ENCODE measurements around the gene ATP6V0E1. TPM values are rescaled to one million over a fixed set of nuclear protein-coding genes. Genes with fewer than 3 reads are reported as not detected.

Gene ATP6V0E1
- polyA plus RNA-seq, 1 donor from 2014 or later: 53.0 TPM

GRCh38 chr5:172941067-172941516 is 42.5 kb upstream of the ATP6V0E1 start:
- no peak overlapping the region for H3K9ac ChIP-seq (ENCODE audit: low read length)
- no peaks in the 10 kb centered on the region for H3K27me3 ChIP-seq (ENCODE audit: insufficient read depth, low read depth, low read length)
- no peak overlapping the region for H3K4me2 ChIP-seq (ENCODE audit: low read length)
- no peak overlapping the region for H2AFZ ChIP-seq (ENCODE audit: low read depth, low read length)
- H3K9me2 ChIP-seq (ENCODE audit: insufficient read depth, low read length): no peaks in the 10 kb centered on the region
- no peak overlapping the region for H3K4me3 ChIP-seq (ENCODE audit: low read length)
- no peaks in the 10 kb centered on the region for H3F3A ChIP-seq (ENCODE audit: insufficient read depth, low read length, poor library complexity, severe bottlenecking)
- H3K9me3 ChIP-seq (ENCODE audit: low read length): no peaks in the 10 kb centered on the region
- no peak overlapping the region for H3K27ac ChIP-seq (ENCODE audit: low read length)
- no peaks in the 10 kb centered on the region for H3K79me2 ChIP-seq (replicated peaks; ENCODE audit: insufficient read depth, low read length)
- TF ChIP-seq TAF1 (IDR thresholded peaks at IDR 0.05; ENCODE audit: low read depth): no peak
- TF ChIP-seq CTCF (IDR thresholded peaks at IDR 0.05; ENCODE audit: poor library complexity, severe bottlenecking): no peak
- H4K20me1 ChIP-seq (ENCODE audit: insufficient read depth): no peaks in the 10 kb centered on the region
- H3K36me3 ChIP-seq (ENCODE audit: insufficient read depth, low read length): no peaks in the 10 kb centered on the region

GRCh38 chr5:172942556-172942955 is 41.0 kb upstream of the ATP6V0E1 start:
- Histone ChIP-seq H3K4me2 (ENCODE audit: low read length) (no peak overlapping the region), H2AFZ (ENCODE audit: low read depth, low read length) (no peak overlapping the region), H3F3A (ENCODE audit: insufficient read depth, low read length, poor library complexity, severe bottlenecking) (no peaks in the 10 kb centered on the region), H3K9me2 (ENCODE audit: insufficient read depth, low read length) (no peaks in the 10 kb centered on the region), H3K9me3 (ENCODE audit: low read length) (no peaks in the 10 kb centered on the region), H3K9ac (ENCODE audit: low read length) (no peak overlapping the region), H3K27ac (ENCODE audit: low read length) (no peak overlapping the region), H3K27me3 (ENCODE audit: insufficient read depth, low read depth, low read length) (no peaks in the 10 kb centered on the region), H4K20me1 (ENCODE audit: insufficient read depth) (no peaks in the 10 kb centered on the region), H3K36me3 (ENCODE audit: insufficient read depth, low read length) (no peaks in the 10 kb centered on the region), H3K79me2 (replicated peaks; ENCODE audit: insufficient read depth, low read length) (no peaks in the 10 kb centered on the region), H3K4me3 (ENCODE audit: low read length) (no peak overlapping the region)
- no peak for TF ChIP-seq REST (IDR thresholded peaks at IDR 0.05; ENCODE audit: borderline replicate concordance)
- TF ChIP-seq RAD21 (conservative IDR thresholded peaks at IDR 0.05): no peak
- no peak for TF ChIP-seq CTCF (IDR thresholded peaks at IDR 0.05; ENCODE audit: poor library complexity, severe bottlenecking)
- TF ChIP-seq EZH2 (IDR thresholded peaks at IDR 0.05; ENCODE audit: borderline replicate concordance, insufficient read depth, low read length, poor library complexity, severe bottlenecking): no peak
- no peak for TF ChIP-seq POLR2AphosphoS5 (IDR thresholded peaks at IDR 0.05)
- TF ChIP-seq SMC3 (conservative IDR thresholded peaks at IDR 0.05; ENCODE audit: poor library complexity): no peak
- TF ChIP-seq EP300 (conservative IDR thresholded peaks at IDR 0.05; ENCODE audit: poor library complexity, severe bottlenecking): no peak
- TF ChIP-seq MXI1 (conservative IDR thresholded peaks at IDR 0.05; ENCODE audit: poor library complexity, severe bottlenecking): no peak
- no peak for TF ChIP-seq TAF1 (IDR thresholded peaks at IDR 0.05; ENCODE audit: low read depth)
